Measurements from ENCODE around the gene MAP3K5.

MAP3K5 gene

GRCh38 chr6:136547871-136548270 is 244.4 kb downstream of the MAP3K5 start:
- no peak for DNase-seq (ENCODE audit: low read depth, low spot score)

- DNase-seq (ENCODE audit: low read depth, low spot score), result no peak
These were observed 244.9 kb downstream of the MAP3K5 start for GRCh38 chr6:136547336-136547735.

GRCh38 chr6:136546331-136546730 is 245.9 kb downstream of the MAP3K5 start:
- DNase-seq (ENCODE audit: low read depth, low spot score), result no peak

- no peak for DNase-seq (ENCODE audit: low read depth, low spot score)
These were observed 248.0 kb downstream of the MAP3K5 start for GRCh38 chr6:136544326-136544725.

GRCh38 chr6:136541395-136541794 is 250.9 kb downstream of the MAP3K5 start:
- no peak for DNase-seq (ENCODE audit: low read depth, low spot score)

- DNase-seq (ENCODE audit: low read depth, low spot score), result no peak
These were observed 252.2 kb downstream of the MAP3K5 start for GRCh38 chr6:136539967-136540652.

GRCh38 chr6:136538836-136539235 is 253.4 kb downstream of the MAP3K5 start:
- no peak for DNase-seq (ENCODE audit: low read depth, low spot score)

GRCh38 chr6:136535880-136536650 is 256.2 kb downstream of the MAP3K5 start:
- DNase-seq (ENCODE audit: low read depth, low spot score), result no peak

- no peak for DNase-seq (ENCODE audit: low read depth, low spot score)
These were observed 257.1 kb downstream of the MAP3K5 start for GRCh38 chr6:136535017-136535765.

GRCh38 chr6:136534268-136534667 is 258.0 kb downstream of the MAP3K5 start:
- DNase-seq (ENCODE audit: low read depth, low spot score), result no peak

GRCh38 chr6:136533487-136533886 is 258.8 kb downstream of the MAP3K5 start:
- no peak for DNase-seq (ENCODE audit: low read depth, low spot score)

- no peak for DNase-seq (ENCODE audit: low read depth, low spot score)
These were observed 260.2 kb downstream of the MAP3K5 start for GRCh38 chr6:136532030-136532429.

GRCh38 chr6:136529710-136530109 is 262.6 kb downstream of the MAP3K5 start:
- DNase-seq (ENCODE audit: low read depth, low spot score), result no peak

- no peak for DNase-seq (ENCODE audit: low read depth, low spot score)
These were observed 263.8 kb downstream of the MAP3K5 start for GRCh38 chr6:136528477-136528876.

GRCh38 chr6:136527831-136528230 is 264.4 kb downstream of the MAP3K5 start:
- no peak for DNase-seq (ENCODE audit: low read depth, low spot score)

- DNase-seq (ENCODE audit: low read depth, low spot score), result no peak
These were observed 265.3 kb downstream of the MAP3K5 start for GRCh38 chr6:136526937-136527336.

- DNase-seq (ENCODE audit: low read depth, low spot score), result peak; percentile 47
These were observed 265.9 kb downstream of the MAP3K5 start for GRCh38 chr6:136526196-136526930.

GRCh38 chr6:136525586-136526195 is 266.6 kb downstream of the MAP3K5 start:
- no peak for DNase-seq (ENCODE audit: low read depth, low spot score)

GRCh38 chr6:136524936-136525413 is 267.3 kb downstream of the MAP3K5 start:
- no peak for DNase-seq (ENCODE audit: low read depth, low spot score)

- no peak for DNase-seq (ENCODE audit: low read depth, low spot score)
These were observed 267.8 kb downstream of the MAP3K5 start for GRCh38 chr6:136524339-136524935.

GRCh38 chr6:136523196-136523595 is 269.1 kb downstream of the MAP3K5 start:
- DNase-seq (ENCODE audit: low read depth, low spot score), result no peak
